GM19438 (cell line): ENCODE measurements around the gene PTGDS.
"Not testable (repeated sequence)": the region's sequence is repeated elsewhere in the genome, so short reads cannot be mapped to it uniquely, and the experiment has no call there.

Experiments
- ATAC-seq: cut with Tn5 transposase; IDR thresholded peaks from one replicate; pipeline ENCODE4 v1.9.1; 2021; ENCODE audit warnings: low read depth; ENCODE audit not compliant: unreplicated experiment

The PTGDS gene

GRCh38 chr9:136985853-136986252, 8.5 kb downstream of the PTGDS start:
- ATAC-seq: no peak

- ATAC-seq: no peak
These were observed 11.6 kb downstream of the PTGDS start for GRCh38 chr9:136988872-136989271.

- no peak for ATAC-seq
These were observed 13.1 kb downstream of the PTGDS start for GRCh38 chr9:136990242-136990911.

GRCh38 chr9:136991993-136992818, 14.9 kb downstream of the PTGDS start, which contains the start of gene PAXX:
Gene PAXX (plus strand): TSS chr9:136992422. CDS start chr9:136992444, 22 bp downstream.
- peak; percentile 71 for ATAC-seq

- no peak for ATAC-seq
These were observed 15.6 kb downstream of the PTGDS start for GRCh38 chr9:136992819-136993369.

GRCh38 chr9:136994180-136994887, 17.0 kb downstream of the PTGDS start:
- ATAC-seq: no peak

- no peak for ATAC-seq
These were observed 17.6 kb downstream of the PTGDS start for GRCh38 chr9:136994888-136995230.

GRCh38 chr9:136995362-136995761, 18.1 kb downstream of the PTGDS start:
- ATAC-seq: no peak

GRCh38 chr9:136995772-136996311, 18.5 kb downstream of the PTGDS start:
- no peak for ATAC-seq

- no peak for ATAC-seq
These were observed 19.3 kb downstream of the PTGDS start, which contains the start of gene CLIC3 for GRCh38 chr9:136996361-136997292. Gene CLIC3 (minus strand): TSS chr9:136996568. CDS start chr9:136996543, 25 bp downstream.

GRCh38 chr9:136997371-136997770, 20.1 kb downstream of the PTGDS start:
- no peak for ATAC-seq

GRCh38 chr9:136997830-136998234, 20.5 kb downstream of the PTGDS start:
- no peak for ATAC-seq

- peak; percentile 71 for ATAC-seq
These were observed 23.1 kb downstream of the PTGDS start for GRCh38 chr9:137000177-137000930.

GRCh38 chr9:137001857-137002645, 24.7 kb downstream of the PTGDS start:
- no peak for ATAC-seq

GRCh38 chr9:137002646-137003041, 25.3 kb downstream of the PTGDS start:
- no peak for ATAC-seq

- ATAC-seq: not testable (repeated sequence)
These were observed 27.0 kb downstream of the PTGDS start for GRCh38 chr9:137004285-137004684.

GRCh38 chr9:137006116-137007003, 29.1 kb downstream of the PTGDS start:
- ATAC-seq: no peak
